HCT116 (cell line): ENCODE data around the gene ATP6V0A1. TPM values are rescaled to one million over a fixed set of nuclear protein-coding genes. Genes with fewer than 3 reads are reported as not detected.

Source experiments
- ATAC-seq: fragments of 200-7000 bp; cut with Tn5 transposase; 2 replicates; pipeline ENCODE4 v1.9.1; 2020; ENCODE audit warnings: mild to moderate bottlenecking, moderate library complexity
- BruUV-seq: library from RNA; stranded (reverse); fragments of 400-500 nt; replicated peaks from 2 replicates; lab custom pipeline; 2021; lab: Mats Ljungman, UMichigan
- CTCF ChIA-PET: fragments of 300-600 bp; sonication (Branson Sonifier 250); formaldehyde crosslinking; loops from one replicate; lab custom pipeline; 2021; ENCODE audit warnings: antibody characterized with exemption; lab: Charles Lee
- POLR2A ChIA-PET: fragments of 300-600, 350-600 bp; sonication (Branson Sonifier 250); formaldehyde crosslinking; loops from one replicate; lab custom pipeline; 2021; ENCODE audit warnings: antibody characterized with exemption; lab: Charles Lee
- RAD21 ChIA-PET, 2 experiments: fragments of 300-600 bp; sonication (Branson Sonifier 250); formaldehyde crosslinking; loops; one replicate each; lab custom pipeline; 2023; ENCODE audit warnings: low total read pairs in 2 of 2; ENCODE audit not compliant: uncharacterized antibody in 2 of 2, unreplicated experiment in 2 of 2, low non-redundant PET in 1 of 2; lab: Charles Lee
- DNase-seq: peaks from one replicate; pipeline ENCODE4 v3.0.0-alpha.2; 2010; ENCODE audit warnings: low read depth, low spot score
- H2AFZ ChIP-seq: fragments of 200-600 bp; shearing (Covaris generic), sonication (generic); 2 replicates; pipeline ENCODE4 v1.6.1; 2017; ENCODE audit warnings: low read depth, mixed run types, mixed read lengths, antibody characterized with exemption, low read length; ENCODE audit not compliant: poor library complexity, severe bottlenecking
- H3K27ac ChIP-seq: 2 replicates; pipeline ENCODE4 v1.5.1; 2012; ENCODE audit warnings: low read depth, low read length
- H3K27me3 ChIP-seq: fragments of 200-600 bp; sonication (generic); 2 replicates; pipeline ENCODE4 v1.6.1; 2016; ENCODE audit warnings: mixed run types, low read length, mixed read lengths; ENCODE audit not compliant: insufficient read depth
- H3K36me3 ChIP-seq, 2 experiments: fragments of 200-500 bp in 1 of 2; fragments of 200-600 bp in 1 of 2; sonication (Bioruptor generic) in 1 of 2; sonication (generic) in 1 of 2; 2 replicates each; pipeline versions ENCODE4 v1.5.1 to v1.6.1; 2014 to 2016; ENCODE audit warnings: low read length in 2 of 2, inconsistent platforms in 1 of 2, mixed read lengths in 1 of 2, mixed run types in 1 of 2; ENCODE audit not compliant: insufficient read depth in 2 of 2, control insufficient read depth in 1 of 2
- H3K4me1 ChIP-seq, 2 experiments: fragments of 200-600 bp in 1 of 2; sonication (generic) in 1 of 2; 2 replicates each; pipeline versions ENCODE4 v1.5.1 to v1.6.1; 2012 to 2017; ENCODE audit warnings: low read length in 2 of 2, inconsistent platforms in 1 of 2, mild to moderate bottlenecking in 1 of 2, mixed read lengths in 1 of 2, mixed run types in 1 of 2, moderate library complexity in 1 of 2; ENCODE audit not compliant: insufficient read depth in 2 of 2, control insufficient read depth in 1 of 2
- H3K4me2 ChIP-seq: fragments of 200-600 bp; sonication (generic); 2 replicates; pipeline ENCODE4 v1.6.1; 2017; ENCODE audit warnings: mixed run types, low read length, mixed read lengths
- H3K4me3 ChIP-seq, 2 experiments: fragments of 200-600 bp in 1 of 2; sonication (generic) in 1 of 2; replicated peaks in 1 of 2; 2 replicates each; pipeline ENCODE4 v1.5.1; 2011 to 2016; ENCODE audit warnings: low read length in 2 of 2, control low read depth in 1 of 2, low read depth in 1 of 2, mild to moderate bottlenecking in 1 of 2, mixed read lengths in 1 of 2, mixed run types in 1 of 2
- H3K79me2 ChIP-seq: fragments of 200-600 bp; sonication (generic); 2 replicates; pipeline ENCODE4 v1.6.1; 2017; ENCODE audit warnings: mild to moderate bottlenecking, mixed run types, low read length, moderate library complexity, mixed read lengths; ENCODE audit not compliant: insufficient read depth
- H3K9ac ChIP-seq: fragments of 200-600 bp; sonication (generic); 2 replicates; pipeline ENCODE4 v1.6.1; 2016; ENCODE audit warnings: low read length, mixed read lengths
- H3K9me2 ChIP-seq: fragments of 200-600 bp; sonication (generic), shearing (Covaris generic); 2 replicates; pipeline ENCODE4 v1.6.1; 2017; ENCODE audit warnings: mixed run types, mild to moderate bottlenecking, moderate library complexity; ENCODE audit not compliant: insufficient read depth
- H3K9me3 ChIP-seq, 2 experiments: fragments of 200-500 bp in 1 of 2; fragments of 200-600 bp in 1 of 2; sonication (Bioruptor generic) in 1 of 2; sonication (generic) in 1 of 2; 2 replicates each; pipeline ENCODE4 v1.6.1; 2014 to 2017; ENCODE audit warnings: low read length in 2 of 2, mixed read lengths in 2 of 2, inconsistent platforms in 1 of 2, low read depth in 1 of 2, mild to moderate bottlenecking in 1 of 2, mixed run types in 1 of 2, moderate library complexity in 1 of 2; ENCODE audit not compliant: control insufficient read depth in 1 of 2, insufficient read depth in 1 of 2
- H4K20me1 ChIP-seq: fragments of 200-600 bp; sonication (generic), shearing (Covaris generic); 2 replicates; pipeline ENCODE4 v1.6.1; 2017; ENCODE audit warnings: mixed run types, mild to moderate bottlenecking, moderate library complexity; ENCODE audit not compliant: insufficient read depth
- ATF3 ChIP-seq: IDR thresholded peaks from 2 replicates; pipeline ENCODE4 v1.6.1; 2012
- CBX3 ChIP-seq: IDR thresholded peaks from 2 replicates; pipeline ENCODE4 v1.6.1; 2012; ENCODE audit warnings: low read depth
- ELF1 ChIP-seq: IDR thresholded peaks from 2 replicates; pipeline ENCODE4 v1.6.1; 2012; ENCODE audit warnings: low read depth, borderline replicate concordance
- JUND ChIP-seq: IDR thresholded peaks from 2 replicates; pipeline ENCODE4 v1.6.1; 2012
- MAX ChIP-seq: IDR thresholded peaks from 2 replicates; pipeline ENCODE4 v1.6.1; 2012
- REST ChIP-seq: IDR thresholded peaks from 2 replicates; pipeline ENCODE4 v1.6.1; 2012; ENCODE audit warnings: low read depth
- SP1 ChIP-seq: IDR thresholded peaks from 2 replicates; pipeline ENCODE4 v1.6.1; 2012; ENCODE audit warnings: low read depth
- TCF7L2 ChIP-seq: IDR thresholded peaks from 2 replicates; pipeline ENCODE4 v1.7.0; 2011; ENCODE audit warnings: borderline replicate concordance, inconsistent platforms; ENCODE audit not compliant: insufficient read depth, insufficient read length; ENCODE audit errors: extremely low read depth
- YY1 ChIP-seq: IDR thresholded peaks from 2 replicates; pipeline ENCODE4 v1.6.1; 2011; ENCODE audit warnings: low read length, low read depth, moderate library complexity, mild to moderate bottlenecking; ENCODE audit not compliant: insufficient replicate concordance; ENCODE audit errors: extremely low read depth
- ZBTB33 ChIP-seq: IDR thresholded peaks from 2 replicates; pipeline ENCODE4 v1.6.1; 2011; ENCODE audit warnings: mild to moderate bottlenecking, low read length, moderate library complexity; ENCODE audit not compliant: insufficient replicate concordance; ENCODE audit errors: extremely low read depth
- ZNF274 ChIP-seq: fragments of 200-500 bp; sonication (Bioruptor generic); IDR thresholded peaks from 2 replicates; pipeline ENCODE4 v1.6.1; 2014; ENCODE audit warnings: mild to moderate bottlenecking, low read depth, low read length, inconsistent platforms
- intact Hi-C: fragments of 100-400 bp; cut with micrococcal nuclease; formaldehyde crosslinking; loops from 2 replicates; pipeline ENCODE4 v1.10.0; 2022
- total RNA-seq: library from RNA; stranded (reverse); gene quantifications from one replicate; pipeline ENCODE4 v1.2.1, GENCODE V29; 2021; ENCODE audit not compliant: unreplicated experiment

ATP6V0A1 gene
- total RNA-seq, 1 experiment from 2014 or later = 65.2 TPM

- no peak overlapping the region for H3K27ac ChIP-seq
- no peaks in the 10 kb centered on the region for H3K79me2 ChIP-seq
- H2AFZ ChIP-seq = no peak overlapping the region
- no peak overlapping the region for H3K4me2 ChIP-seq
- ATAC-seq (no peak), DNase-seq (no peak)
- H3K9ac ChIP-seq = no peak overlapping the region
- H3K36me3 ChIP-seq = peaks cover 3 to 5% of the 10 kb centered on the region in 2 experiments; a peak in 2 of 4 replicates
- no peak overlapping the region for H3K4me3 ChIP-seq
- H3K27me3 ChIP-seq = no peaks in the 10 kb centered on the region
- no peaks in the 10 kb centered on the region for H3K9me2 ChIP-seq
- peaks cover 44 to 79% of the 10 kb centered on the region in 2 experiments for H3K4me1 ChIP-seq
- no TSS peak for BruUV-seq
- POLR2A ChIA-PET = no interaction called here
- TF ChIP-seq TCF7L2 = no peak
- TF ChIP-seq MAX = no peak
- TF ChIP-seq REST = no peak
- no peak for TF ChIP-seq ELF1
- TF ChIP-seq ZNF274 = no peak
- TF ChIP-seq JUND = no peak
- no peak for TF ChIP-seq YY1
- no peak for TF ChIP-seq CBX3
- no peak for TF ChIP-seq SP1
- no peak for TF ChIP-seq ZBTB33
- TF ChIP-seq ATF3 = no peak
- CTCF ChIA-PET = no interaction called here
- no peaks in the 10 kb centered on the region for H4K20me1 ChIP-seq
- RAD21 ChIA-PET = no interaction called here
- no peaks in the 10 kb centered on the region for H3K9me3 ChIP-seq
- intact Hi-C loops = loop anchor here (10.0 kb wide), 1 partner anchor 498 kb away; the partner anchor contains the start of gene NKIRAS2
Measured at GRCh38 chr17:42522798-42523278, 64.2 kb downstream of the ATP6V0A1 start.
